ENCODE results near the gene ADAM10.
A peak's percentile ranks its signal among the peaks of the same experiment; 100 is the strongest.
"Not testable (repeated sequence)": the region's sequence is repeated elsewhere in the genome, so short reads cannot be mapped to it uniquely, and the experiment has no call there.

ADAM10 gene, protein sequence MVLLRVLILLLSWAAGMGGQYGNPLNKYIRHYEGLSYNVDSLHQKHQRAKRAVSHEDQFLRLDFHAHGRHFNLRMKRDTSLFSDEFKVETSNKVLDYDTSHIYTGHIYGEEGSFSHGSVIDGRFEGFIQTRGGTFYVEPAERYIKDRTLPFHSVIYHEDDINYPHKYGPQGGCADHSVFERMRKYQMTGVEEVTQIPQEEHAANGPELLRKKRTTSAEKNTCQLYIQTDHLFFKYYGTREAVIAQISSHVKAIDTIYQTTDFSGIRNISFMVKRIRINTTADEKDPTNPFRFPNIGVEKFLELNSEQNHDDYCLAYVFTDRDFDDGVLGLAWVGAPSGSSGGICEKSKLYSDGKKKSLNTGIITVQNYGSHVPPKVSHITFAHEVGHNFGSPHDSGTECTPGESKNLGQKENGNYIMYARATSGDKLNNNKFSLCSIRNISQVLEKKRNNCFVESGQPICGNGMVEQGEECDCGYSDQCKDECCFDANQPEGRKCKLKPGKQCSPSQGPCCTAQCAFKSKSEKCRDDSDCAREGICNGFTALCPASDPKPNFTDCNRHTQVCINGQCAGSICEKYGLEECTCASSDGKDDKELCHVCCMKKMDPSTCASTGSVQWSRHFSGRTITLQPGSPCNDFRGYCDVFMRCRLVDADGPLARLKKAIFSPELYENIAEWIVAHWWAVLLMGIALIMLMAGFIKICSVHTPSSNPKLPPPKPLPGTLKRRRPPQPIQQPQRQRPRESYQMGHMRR

DNA sequence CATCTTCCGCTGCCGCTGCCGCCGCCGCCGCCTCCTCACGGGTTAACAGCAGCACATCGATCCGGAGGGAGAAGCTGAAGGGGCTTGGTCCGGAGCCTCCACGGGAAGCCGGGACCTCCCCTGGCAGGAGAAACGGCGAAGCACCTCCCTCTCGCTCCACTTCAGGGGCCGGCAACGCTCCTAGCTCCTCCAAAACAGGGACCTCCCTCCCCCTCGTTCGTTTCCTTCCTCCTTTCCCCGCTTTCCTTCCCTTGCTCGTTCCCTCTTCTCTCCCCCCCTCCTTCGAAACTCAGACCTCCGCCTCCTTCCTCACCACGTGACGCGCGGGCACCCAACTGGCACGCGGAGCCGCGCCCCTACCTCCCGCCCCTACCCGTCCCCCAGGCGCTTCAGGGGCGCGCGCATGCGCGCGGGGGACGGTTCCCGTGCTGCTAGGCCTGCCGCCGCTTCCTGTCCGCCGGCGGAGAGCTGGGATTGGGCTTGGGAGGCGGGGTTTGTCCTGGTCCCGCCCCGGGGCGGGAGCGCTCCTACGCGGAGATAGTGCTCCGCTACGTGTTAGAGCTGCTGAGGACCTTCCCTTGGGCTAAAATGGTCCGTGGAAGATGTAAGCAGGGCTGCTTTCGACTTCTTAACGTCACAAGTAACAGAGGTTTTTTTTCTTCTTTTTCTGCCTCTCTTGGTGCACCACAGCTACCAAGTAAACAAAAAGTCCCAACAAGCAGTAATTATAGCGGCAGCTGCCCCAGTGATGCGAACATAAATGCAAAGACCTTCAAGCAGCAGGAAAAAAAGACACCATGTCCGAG is at the start of gene ADAM10:
TSS of gene ADAM10 (minus strand) at position 176 of the 806 bp plus-strand sequence. CDS start at position 3, 173 bp downstream.
- peak; percentile 95 for DNase-seq

DNA sequence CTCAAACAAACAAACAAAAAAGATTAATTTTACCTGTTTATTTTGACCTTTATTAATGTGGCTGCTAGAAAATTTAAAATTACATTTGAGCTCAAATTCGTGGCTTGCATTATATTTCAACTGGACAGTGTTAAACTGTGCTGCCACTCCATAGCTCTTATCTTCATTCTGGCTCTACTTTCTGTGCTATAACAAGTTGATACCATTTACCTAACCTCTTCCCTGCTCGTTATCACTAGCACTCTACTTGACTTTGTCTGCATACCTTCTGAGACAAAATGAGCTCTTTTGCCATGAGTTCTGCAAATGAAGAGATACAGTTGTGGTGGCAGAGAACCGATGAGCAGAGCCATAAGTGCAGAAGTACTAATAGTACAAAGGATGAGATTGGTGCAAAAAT is 48.0 kb upstream of the ADAM10 start:
- DNase-seq = no peak

DNA sequence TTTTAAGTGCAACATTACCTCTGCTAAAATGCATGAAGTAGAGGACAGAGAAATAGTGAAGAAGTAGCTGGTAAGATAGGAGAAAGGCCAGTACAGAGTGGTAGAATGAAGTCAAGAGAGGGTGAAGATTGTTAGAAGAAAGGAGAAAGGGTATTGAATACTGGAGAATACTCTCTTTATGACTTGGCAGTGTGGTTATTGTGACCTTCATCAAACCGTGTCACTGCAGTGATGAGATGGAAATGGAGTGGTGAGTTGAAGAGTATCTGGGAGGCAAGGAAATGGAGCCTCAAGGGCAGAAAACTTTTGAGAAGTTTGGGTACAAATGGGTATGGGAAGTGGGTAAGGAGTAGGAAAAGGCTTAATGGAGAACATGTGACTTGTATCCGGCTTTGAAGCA is 46.3 kb upstream of the ADAM10 start:
- no peak for DNase-seq

- no peak for DNase-seq
These were observed 44.4 kb upstream of the ADAM10 start for GRCh38 chr15:58793862-58794261.

GRCh38 chr15:58788056-58788710 is 38.7 kb upstream of the ADAM10 start:
- DNase-seq = no peak

GRCh38 chr15:58785355-58785754 is 35.8 kb upstream of the ADAM10 start:
- no peak for DNase-seq

- DNase-seq = no peak
These were observed 30.0 kb upstream of the ADAM10 start for GRCh38 chr15:58779554-58779953.

DNA sequence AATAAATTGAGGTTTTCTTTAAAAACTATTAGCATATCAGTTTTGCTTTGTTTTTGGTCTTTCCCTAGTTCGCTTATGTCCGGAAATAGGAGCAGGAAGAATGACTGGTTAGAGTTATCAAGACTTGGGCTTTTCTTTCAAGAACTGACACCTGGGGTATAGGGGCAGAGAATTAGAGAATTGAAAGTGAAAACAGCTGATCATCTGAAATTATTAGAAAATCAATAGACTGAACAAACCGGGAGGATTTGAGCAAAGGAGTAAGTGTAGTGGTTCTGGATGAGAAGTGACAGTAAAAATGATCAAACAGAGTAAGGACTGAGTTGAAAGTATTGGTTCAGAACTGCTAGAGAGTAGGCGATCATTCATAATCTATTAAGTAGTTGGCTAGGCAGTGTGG is 27.6 kb upstream of the ADAM10 start:
- no peak for DNase-seq

DNA sequence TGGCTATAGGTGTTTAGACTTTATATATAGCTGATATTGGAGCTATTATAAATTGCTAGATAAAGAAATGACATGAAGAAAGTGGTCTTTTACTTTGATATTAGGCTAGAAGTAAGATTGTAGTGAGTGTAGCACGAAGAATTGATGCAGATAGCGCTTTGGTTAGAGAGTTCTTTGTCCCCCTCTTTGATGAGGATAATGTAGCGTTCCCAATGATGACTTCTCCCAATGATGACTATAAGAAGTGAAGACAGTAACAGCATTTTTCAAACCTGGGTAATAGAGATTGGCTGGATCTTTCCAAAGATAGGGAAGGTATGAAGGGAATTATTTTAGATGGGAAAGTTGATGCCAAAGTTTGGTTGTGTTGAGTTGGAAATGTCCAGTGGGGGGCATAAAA is 25.9 kb upstream of the ADAM10 start:
- DNase-seq = no peak

DNA sequence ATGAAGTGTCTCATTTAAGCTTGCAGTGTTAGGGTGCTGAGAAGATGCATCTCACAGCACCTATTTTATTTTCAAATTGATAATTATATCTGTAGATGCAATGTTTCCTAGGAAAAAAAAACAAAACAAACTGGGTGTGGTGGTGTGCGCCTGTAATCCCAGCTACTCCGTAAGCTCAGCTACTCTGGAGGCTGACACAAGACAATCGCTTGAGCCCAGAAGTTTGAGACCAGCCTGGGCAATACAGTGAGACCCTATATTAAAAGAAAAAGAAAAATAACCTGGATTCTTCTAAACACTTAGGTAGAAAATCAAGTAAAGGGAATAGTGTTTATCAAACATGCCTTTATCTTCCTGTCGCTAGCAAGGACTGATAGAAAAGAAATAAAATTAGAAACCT is 23.5 kb upstream of the ADAM10 start:
- DNase-seq = no peak

DNA sequence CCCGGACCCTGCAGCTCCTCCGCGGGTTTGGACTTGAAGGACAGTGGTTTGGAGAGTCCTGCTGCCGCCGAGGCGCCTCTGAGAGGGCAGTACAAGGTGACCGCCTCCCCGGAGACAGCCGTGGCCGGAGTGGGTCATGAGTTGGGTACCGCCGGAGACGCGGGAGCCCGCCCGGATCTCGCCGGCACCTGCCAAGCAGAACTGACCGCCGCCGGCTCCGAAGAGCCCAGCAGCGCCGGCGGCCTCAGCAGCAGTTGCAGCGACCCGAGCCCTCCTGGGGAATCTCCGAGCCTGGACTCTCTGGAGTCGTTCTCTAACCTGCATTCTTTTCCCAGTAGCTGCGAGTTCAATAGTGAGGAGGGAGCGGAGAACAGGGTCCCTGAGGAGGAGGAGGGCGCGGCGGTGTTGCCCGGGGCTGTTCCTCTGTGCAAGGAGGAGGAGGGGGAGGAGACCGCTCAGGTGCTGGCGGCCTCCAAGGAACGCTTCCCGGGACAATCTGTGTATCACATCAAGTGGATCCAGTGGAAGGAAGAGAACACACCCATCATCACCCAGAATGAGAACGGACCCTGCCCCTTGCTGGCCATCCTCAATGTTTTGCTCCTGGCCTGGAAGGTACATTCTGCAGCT is 22.2 kb upstream of the ADAM10 start:
- no peak for DNase-seq

DNA sequence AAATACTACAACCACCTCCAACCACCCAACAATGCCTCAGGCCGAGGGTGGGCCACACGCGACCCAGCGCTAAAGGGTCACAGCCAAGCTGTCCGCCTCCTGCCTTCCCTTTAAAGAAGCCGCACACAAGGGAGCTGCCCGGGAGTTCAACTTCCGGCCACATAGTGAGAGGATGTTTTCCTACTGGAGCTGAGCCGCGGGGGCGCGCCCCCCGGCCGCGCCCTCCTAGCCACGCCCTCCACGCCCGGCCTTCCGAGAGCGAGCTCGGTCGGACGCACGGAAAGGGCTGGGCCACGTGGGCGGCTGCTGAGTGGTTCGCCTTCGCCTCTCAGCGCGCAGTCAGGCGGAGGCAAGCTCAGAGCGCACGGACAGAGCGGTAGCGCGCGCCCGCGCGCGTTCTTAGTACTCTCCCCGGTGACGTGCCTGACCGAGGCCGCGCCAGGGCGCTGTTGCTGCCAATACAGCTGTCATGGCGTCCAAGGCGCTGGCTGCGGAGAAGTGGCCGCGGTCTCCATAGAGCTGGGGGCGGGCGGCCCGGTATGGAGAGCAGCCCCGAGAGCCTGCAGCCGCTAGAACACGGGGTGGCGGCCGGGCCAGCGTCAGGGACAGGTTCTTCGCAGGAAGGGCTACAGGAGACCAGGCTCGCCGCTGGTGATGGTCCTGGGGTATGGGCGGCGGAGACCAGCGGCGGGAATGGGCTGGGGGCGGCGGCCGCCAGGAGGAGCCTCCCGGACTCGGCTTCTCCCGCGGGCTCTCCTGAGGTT is 21.5 kb upstream of the ADAM10 start, which contains the start of gene MINDY2:
TSS of gene MINDY2 (plus strand) at position 446 of the 764 bp plus-strand sequence. CDS start at position 540, 94 bp downstream.
- DNase-seq = peak; percentile 81

DNA sequence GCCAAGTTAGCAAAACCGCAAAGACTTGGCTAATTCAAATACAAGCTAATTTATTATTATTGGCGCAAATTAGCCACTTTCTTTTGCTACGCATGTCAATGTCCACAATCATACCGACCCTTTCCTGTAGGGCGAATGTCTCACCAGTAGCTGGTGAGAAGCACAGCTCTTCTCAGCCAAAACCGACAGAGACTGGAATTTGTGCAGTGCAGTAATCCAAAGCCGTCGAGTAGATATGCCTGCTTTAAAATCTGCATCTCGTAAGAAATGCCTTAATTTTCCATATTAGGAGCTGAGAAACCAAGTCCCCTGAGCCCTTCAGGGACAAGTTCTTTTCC is 21.0 kb upstream of the ADAM10 start:
- DNase-seq = no peak

GRCh38 chr15:58768601-58769004 is 19.1 kb upstream of the ADAM10 start:
- not testable (repeated sequence) for DNase-seq

DNA sequence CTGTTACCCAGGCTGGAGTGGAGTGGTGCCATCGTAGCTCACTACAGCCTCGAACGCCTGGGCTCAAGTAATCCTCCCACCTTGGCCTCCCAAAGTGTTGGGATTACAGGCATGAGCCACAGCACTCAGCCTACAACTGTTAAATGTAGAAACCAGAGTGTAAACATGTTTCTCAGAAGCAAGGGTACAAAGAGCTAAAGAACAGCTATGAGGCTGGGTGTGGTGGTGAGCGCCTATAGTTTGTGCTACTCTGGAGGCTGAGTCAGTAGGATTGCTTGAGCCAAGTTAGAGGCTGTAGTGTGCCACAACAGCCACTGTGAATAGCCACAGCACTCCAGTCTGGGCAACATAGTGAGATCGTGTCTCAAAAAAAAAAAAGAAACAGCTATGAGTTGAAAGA is 16.8 kb upstream of the ADAM10 start:
- DNase-seq = no peak

- no peak for DNase-seq
These were observed 15.0 kb upstream of the ADAM10 start for GRCh38 chr15:58764468-58764867.

GRCh38 chr15:58762731-58763130 is 13.2 kb upstream of the ADAM10 start:
- DNase-seq = no peak

DNA sequence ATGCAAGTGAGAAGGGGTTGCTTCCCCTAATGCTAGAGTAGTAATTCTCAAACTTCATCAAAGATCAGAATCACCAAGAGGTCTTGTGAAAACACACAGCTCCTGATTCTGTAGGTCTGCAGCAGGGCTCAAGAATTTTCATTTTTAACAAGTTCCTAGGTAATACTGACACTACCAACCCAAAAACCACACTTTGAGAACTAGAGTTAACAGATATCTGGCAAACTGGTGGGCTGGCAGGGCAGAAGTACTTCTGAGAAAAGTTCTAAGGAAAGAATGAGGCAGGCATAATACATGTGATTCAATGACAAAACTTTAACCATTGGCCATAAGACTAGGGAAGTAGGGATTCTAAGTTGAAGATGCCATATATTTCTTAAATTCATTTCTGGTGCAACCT is 12.8 kb upstream of the ADAM10 start:
- no peak for DNase-seq

GRCh38 chr15:58761010-58761388 is 11.5 kb upstream of the ADAM10 start:
- DNase-seq = no peak

DNA sequence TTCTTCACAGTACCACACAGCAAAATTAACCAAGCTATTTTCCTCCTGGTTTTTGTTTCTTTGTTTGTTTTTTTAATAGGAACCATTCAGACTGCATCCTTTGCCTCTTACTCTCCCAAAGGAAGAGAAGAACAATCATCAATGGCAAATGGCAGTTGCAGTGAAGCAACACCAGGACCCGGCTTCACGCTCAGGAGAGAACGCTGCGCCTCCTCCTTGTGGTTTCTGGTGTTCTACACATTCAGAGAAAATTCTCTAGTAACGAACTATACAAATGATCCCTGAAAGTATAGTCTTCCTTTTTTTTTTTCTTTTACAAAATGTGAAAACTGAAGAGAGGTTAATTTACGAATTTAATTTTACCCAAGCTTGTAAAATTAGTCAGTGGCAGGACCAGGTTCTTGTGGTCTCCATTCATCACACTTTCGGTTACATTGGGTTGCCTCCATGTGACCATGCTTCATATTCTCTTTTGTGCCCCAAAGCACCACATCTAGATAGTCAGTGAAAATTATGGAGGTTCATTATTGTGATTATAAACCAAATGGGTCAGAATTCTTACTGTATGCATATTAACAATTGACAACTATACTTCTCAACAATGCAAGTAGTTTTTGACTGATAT is 11.0 kb upstream of the ADAM10 start:
- DNase-seq = no peak

- DNase-seq = no peak
These were observed 8.6 kb upstream of the ADAM10 start for GRCh38 chr15:58758141-58758540.
